ENCODE data around the gene MACROD1.

Gene MACROD1

DNA sequence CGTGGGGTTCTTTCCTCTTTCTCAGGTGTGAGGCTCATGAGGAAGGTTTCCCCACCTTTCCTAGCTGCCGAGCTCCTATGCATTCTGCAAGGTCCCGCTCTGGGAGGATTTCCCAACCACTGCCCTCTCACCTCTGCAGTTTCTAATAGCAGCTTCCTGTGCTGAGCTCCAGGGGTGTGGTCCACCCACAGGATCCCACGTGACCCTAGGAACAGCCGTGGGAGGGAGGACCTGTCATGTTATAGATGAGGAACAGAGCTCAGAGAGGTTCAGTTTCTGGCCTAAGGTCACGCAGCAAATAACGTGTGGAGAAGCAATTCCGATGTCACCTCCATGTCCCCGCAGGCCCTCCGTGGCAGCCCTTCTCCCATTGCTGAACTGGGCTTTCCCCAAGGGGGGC, 91.7 kb downstream of the MACROD1 start:
- no peak for DNase-seq (ENCODE audit: insufficient read length, low spot score)
- no peak for FAIRE-seq
- TF ChIP-seq TAF1 (IDR thresholded peaks at IDR 0.05; ENCODE audit: low read depth, low read length), result no peak
- TF ChIP-seq POLR2AphosphoS5 (IDR thresholded peaks at IDR 0.05; ENCODE audit: low read depth, low read length), result no peak
- TF ChIP-seq PAX5 (IDR thresholded peaks at IDR 0.05; ENCODE audit: insufficient read depth, low read length, severe bottlenecking), result no peak
- no peak for TF ChIP-seq SPI1 (IDR thresholded peaks at IDR 0.05; ENCODE audit: low read depth, low read length)
- TF ChIP-seq POLR2A (IDR thresholded peaks at IDR 0.05; ENCODE audit: low read depth, low read length), result no peak
- TF ChIP-seq POU2F2 (IDR thresholded peaks at IDR 0.05; ENCODE audit: low read depth, low read length), result no peak

DNA sequence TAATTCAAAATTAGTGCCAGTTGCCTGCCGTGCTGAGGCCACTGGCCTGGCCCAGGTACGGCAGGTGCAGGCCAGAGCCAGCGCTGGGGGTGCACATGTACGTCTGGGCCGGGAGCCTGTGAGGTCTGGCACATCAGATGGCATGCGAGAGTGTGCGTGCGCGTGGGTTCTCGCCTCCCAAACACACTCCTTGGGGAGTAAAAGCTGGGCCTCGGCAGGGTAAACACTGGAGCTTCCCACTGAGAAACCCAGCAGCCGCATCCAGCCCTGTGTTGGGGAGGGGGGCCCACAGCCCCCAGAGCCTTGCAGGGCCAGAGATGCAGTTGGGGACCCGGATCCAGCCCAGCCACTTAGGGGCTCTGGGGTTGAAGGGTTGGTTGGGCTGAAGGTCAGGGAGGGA, 92.4 kb downstream of the MACROD1 start:
- DNase-seq (ENCODE audit: insufficient read length, low spot score) (no peak), FAIRE-seq (no peak)
- no peak for TF ChIP-seq SPI1 (IDR thresholded peaks at IDR 0.05; ENCODE audit: low read depth, low read length)
- TF ChIP-seq PAX5 (IDR thresholded peaks at IDR 0.05; ENCODE audit: insufficient read depth, low read length, severe bottlenecking), result no peak
- no peak for TF ChIP-seq TAF1 (IDR thresholded peaks at IDR 0.05; ENCODE audit: low read depth, low read length)
- no peak for TF ChIP-seq POLR2AphosphoS5 (IDR thresholded peaks at IDR 0.05; ENCODE audit: low read depth, low read length)
- no peak for TF ChIP-seq POLR2A (IDR thresholded peaks at IDR 0.05; ENCODE audit: low read depth, low read length)
- TF ChIP-seq POU2F2 (IDR thresholded peaks at IDR 0.05; ENCODE audit: low read depth, low read length), result no peak

DNA sequence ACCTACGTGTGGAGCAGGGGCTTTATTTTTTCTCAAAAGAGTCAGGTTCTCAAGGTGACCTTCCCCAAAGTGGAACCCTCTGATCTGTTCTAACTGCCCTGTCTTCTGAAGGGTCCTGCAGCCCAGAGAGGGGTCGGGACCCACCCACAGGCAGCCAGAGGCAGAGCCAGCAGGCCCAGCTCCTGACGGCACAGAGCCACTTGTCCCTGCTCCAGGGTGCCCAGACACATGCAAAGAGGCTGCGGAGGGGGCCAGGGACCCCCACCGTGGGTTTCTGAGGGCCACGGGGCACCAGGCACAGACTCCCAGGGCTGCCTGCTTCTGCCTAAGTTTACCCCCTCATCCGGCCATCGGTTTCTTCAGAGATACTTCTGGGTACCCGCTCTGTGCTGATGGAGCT, 93.0 kb downstream of the MACROD1 start:
- TF ChIP-seq PAX5 (IDR thresholded peaks at IDR 0.05; ENCODE audit: insufficient read depth, low read length, severe bottlenecking) (no peak), POLR2AphosphoS5 (IDR thresholded peaks at IDR 0.05; ENCODE audit: low read depth, low read length) (no peak), TAF1 (IDR thresholded peaks at IDR 0.05; ENCODE audit: low read depth, low read length) (no peak)
- DNase-seq (ENCODE audit: insufficient read length, low spot score) (no peak), FAIRE-seq (no peak)

DNA sequence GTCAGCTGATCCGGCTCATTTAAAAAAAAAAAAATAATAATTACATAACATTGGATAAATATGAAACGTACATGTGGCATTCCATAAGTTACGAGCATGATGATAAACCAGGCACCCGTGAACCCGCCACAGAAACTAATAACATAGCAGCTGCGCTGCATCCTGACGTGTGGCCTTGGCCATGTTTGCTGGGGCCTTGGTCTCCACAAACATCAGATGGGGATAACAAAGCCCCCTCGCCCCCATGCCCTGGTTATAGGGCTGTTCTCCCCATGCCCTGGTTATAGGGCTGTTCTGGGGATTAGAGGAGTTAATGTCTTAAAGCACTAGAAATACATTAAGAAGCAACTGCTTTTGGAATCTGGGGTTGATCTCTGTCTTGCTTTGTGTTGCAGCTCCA, 93.5 kb downstream of the MACROD1 start:
- no peak for TF ChIP-seq SPI1 (IDR thresholded peaks at IDR 0.05; ENCODE audit: low read depth, low read length)
- TF ChIP-seq POLR2A (IDR thresholded peaks at IDR 0.05; ENCODE audit: low read depth, low read length), result no peak
- TF ChIP-seq POLR2AphosphoS5 (IDR thresholded peaks at IDR 0.05; ENCODE audit: low read depth, low read length), result no peak
- no peak for TF ChIP-seq PAX5 (IDR thresholded peaks at IDR 0.05; ENCODE audit: insufficient read depth, low read length, severe bottlenecking)
- no peak for TF ChIP-seq POU2F2 (IDR thresholded peaks at IDR 0.05; ENCODE audit: low read depth, low read length)
- TF ChIP-seq TAF1 (IDR thresholded peaks at IDR 0.05; ENCODE audit: low read depth, low read length), result no peak
- DNase-seq (ENCODE audit: insufficient read length, low spot score) (no peak), FAIRE-seq (no peak)

DNA sequence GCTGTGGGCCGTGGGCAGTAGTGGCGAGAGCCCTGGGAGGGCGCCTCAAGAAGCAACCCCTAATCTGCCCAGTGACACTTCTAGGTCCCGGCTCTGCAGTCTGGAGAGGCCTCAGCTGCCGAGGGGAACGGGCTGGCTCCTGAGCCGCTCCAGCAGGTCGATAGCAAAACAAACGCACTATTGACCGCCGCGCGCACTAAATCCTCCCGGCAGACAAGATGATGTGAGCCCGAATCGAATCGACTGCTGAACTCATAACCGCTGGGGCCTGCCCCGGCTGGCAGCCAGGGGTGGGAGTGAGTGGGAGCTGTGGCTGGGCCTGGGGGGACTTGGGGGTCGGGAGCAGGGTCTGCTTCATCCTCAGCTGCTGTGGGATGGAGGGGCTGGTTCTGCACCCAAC, 94.1 kb downstream of the MACROD1 start:
- FAIRE-seq (no peak), DNase-seq (ENCODE audit: insufficient read length, low spot score) (no peak)

DNA sequence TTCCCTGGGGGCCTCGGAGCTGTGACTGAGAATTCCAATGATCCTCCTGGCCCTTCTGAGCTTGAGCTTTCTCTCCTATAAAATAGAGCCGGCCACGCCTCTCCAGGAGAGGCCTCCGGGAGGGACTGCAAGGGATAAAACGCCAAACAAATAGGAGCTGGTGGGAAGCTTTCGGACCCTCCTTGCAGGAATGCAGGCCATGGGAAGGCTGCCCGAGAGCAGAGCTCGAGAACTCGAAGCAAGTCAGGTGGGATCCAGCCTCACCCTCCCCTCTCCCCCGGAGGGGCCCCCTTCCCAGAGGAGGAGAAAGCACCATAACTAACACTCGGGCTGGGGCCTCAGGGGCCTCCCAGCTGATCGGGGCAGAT, 95.6 kb downstream of the MACROD1 start:
- DNase-seq (ENCODE audit: insufficient read length, low spot score) (no peak), FAIRE-seq (no peak)
- TF ChIP-seq POU2F2 (IDR thresholded peaks at IDR 0.05; ENCODE audit: low read depth, low read length) (no peak), POLR2A (IDR thresholded peaks at IDR 0.05; ENCODE audit: low read depth, low read length) (no peak), SPI1 (IDR thresholded peaks at IDR 0.05; ENCODE audit: low read depth, low read length) (no peak), POLR2AphosphoS5 (IDR thresholded peaks at IDR 0.05; ENCODE audit: low read depth, low read length) (no peak), TAF1 (IDR thresholded peaks at IDR 0.05; ENCODE audit: low read depth, low read length) (no peak), PAX5 (IDR thresholded peaks at IDR 0.05; ENCODE audit: insufficient read depth, low read length, severe bottlenecking) (no peak)

More for the DNA sequence above, 94.1 kb downstream of the MACROD1 start:
- TF ChIP-seq SPI1 (IDR thresholded peaks at IDR 0.05; ENCODE audit: low read depth, low read length) (no peak), PAX5 (IDR thresholded peaks at IDR 0.05; ENCODE audit: insufficient read depth, low read length, severe bottlenecking) (no peak), TAF1 (IDR thresholded peaks at IDR 0.05; ENCODE audit: low read depth, low read length) (no peak), POU2F2 (IDR thresholded peaks at IDR 0.05; ENCODE audit: low read depth, low read length) (no peak)

DNA sequence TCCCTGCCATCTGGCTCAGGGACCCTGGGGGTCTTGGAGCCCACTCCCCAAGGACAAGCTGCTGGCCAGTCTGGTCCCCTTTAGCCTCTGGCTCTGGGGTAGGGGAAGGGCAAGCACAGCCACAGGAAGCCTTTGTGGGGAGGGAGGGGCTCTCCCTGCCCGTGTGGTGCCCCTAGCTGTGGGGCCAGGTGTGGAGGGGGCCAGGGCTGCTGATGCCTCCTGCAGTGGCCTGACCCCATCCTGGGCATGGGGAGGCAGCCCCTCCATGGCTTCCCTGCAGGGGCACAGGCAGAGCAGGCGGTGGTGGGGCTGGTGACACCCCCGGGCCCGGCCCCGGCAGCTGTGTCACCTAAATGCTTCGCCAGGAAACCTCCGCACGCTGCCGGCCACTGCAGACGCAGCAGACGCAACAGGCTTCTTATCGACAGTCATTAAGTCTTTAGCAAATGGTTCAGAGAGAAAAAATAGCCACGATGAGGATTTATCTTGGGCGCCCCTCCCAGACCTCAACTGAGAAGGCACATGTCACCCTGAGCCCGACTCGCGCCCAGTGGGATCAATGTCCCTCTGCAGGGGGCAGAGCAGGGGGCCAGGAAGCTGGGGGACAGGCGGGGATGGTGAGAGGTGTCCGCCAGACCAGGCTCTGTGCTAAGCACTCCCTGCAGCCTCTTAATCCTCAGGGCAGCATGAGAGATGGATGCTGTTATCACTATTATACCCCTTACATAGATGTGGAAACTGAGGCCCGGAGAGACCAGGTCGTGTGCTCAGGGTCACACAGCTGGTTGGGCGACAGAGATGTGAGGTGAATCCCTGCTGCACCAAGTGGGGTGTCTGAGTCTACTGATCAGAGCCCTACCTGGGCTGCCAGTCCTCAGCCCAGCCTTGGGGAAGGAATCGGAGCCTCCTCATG, 96.3 kb downstream of the MACROD1 start:
- DNase-seq (ENCODE audit: insufficient read length, low spot score) (no peak), FAIRE-seq (no peak)
- TF ChIP-seq TAF1 (IDR thresholded peaks at IDR 0.05; ENCODE audit: low read depth, low read length) (no peak), POU2F2 (IDR thresholded peaks at IDR 0.05; ENCODE audit: low read depth, low read length) (no peak), SPI1 (IDR thresholded peaks at IDR 0.05; ENCODE audit: low read depth, low read length) (no peak), POLR2A (IDR thresholded peaks at IDR 0.05; ENCODE audit: low read depth, low read length) (no peak), PAX5 (IDR thresholded peaks at IDR 0.05; ENCODE audit: insufficient read depth, low read length, severe bottlenecking) (no peak), POLR2AphosphoS5 (IDR thresholded peaks at IDR 0.05; ENCODE audit: low read depth, low read length) (no peak)

DNA sequence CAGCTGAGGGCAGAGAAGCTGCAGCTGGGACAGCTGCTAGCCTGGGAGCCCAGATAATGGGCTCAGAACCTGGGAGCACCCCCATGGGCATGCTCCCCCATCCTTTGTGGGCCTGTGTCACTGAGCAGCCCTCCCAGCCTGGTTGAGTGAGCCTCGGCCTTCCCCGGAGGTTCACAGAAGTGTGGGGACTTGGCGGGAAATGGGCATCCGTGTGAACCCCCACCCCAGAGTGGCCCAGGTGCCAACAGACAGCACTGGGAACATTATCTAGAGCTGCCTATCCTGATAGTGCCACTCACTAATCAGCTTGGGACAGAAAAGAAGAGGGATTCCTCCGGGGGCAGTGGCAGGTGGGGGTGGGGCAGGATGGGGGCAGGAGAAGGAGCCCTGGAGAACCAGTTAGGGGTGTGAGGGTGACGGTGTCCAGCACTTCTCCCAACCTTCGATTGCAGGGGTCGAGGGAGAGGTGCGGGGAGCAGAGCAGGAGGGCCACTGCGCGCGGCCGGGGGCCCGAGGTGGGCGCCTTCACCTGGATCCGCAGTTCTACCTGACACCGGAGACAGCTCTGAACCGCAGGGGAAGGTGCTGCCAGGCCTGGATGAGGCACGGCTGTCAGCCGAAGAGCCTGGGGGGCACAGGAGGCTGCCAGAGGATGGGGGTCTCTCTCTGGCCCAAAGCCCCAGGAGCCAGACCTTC, 97.1 kb downstream of the MACROD1 start:
- TF ChIP-seq SPI1 (IDR thresholded peaks at IDR 0.05; ENCODE audit: low read depth, low read length), result no peak
- no peak for TF ChIP-seq POU2F2 (IDR thresholded peaks at IDR 0.05; ENCODE audit: low read depth, low read length)
- TF ChIP-seq PAX5 (IDR thresholded peaks at IDR 0.05; ENCODE audit: insufficient read depth, low read length, severe bottlenecking), result no peak
- no peak for TF ChIP-seq POLR2A (IDR thresholded peaks at IDR 0.05; ENCODE audit: low read depth, low read length)
- no peak for TF ChIP-seq TAF1 (IDR thresholded peaks at IDR 0.05; ENCODE audit: low read depth, low read length)
- TF ChIP-seq POLR2AphosphoS5 (IDR thresholded peaks at IDR 0.05; ENCODE audit: low read depth, low read length), result no peak
- DNase-seq (ENCODE audit: insufficient read length, low spot score) (no peak), FAIRE-seq (no peak)

DNA sequence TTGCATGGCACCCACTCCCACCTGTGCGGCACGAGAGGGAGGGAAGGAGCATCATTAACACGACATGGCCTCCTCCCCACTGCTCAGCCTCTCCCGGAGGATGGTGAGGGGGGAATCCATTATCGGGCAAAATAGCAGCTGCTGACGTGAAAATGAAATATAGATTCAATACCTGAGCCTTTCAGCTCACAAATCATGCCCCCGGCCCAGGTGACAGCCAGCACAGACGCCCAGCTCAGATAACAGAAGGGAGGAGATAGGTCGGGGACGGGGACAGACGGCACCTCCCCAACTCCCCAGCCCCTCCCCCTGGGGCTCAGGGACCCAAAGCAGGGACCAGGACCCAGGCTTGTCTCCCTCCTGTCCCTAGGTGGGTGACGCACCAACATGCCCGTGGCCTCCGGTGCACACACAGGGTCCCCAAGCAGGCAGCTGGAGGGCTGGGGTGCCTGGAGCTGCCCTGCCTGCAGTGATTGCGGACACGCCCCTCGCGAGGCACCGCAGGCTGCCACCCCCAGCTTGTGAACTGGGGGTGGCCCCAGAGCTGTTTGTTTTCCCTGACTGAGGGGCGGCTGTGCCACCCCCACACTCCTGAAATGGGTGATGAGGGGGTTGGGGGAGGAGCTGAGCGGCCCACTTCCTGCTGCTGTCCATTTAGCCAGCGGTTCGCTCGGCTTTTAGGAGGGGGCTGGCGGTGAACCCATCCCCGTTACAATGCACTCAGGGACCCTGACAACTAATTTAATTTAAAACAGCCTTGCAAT, 98.5 kb downstream of the MACROD1 start:
- FAIRE-seq, result no peak
- TF ChIP-seq SPI1 (IDR thresholded peaks at IDR 0.05; ENCODE audit: low read depth, low read length), result no peak
- no peak for TF ChIP-seq TAF1 (IDR thresholded peaks at IDR 0.05; ENCODE audit: low read depth, low read length)
- no peak for TF ChIP-seq POU2F2 (IDR thresholded peaks at IDR 0.05; ENCODE audit: low read depth, low read length)
- TF ChIP-seq PAX5 (IDR thresholded peaks at IDR 0.05; ENCODE audit: insufficient read depth, low read length, severe bottlenecking), result no peak
- TF ChIP-seq POLR2A (IDR thresholded peaks at IDR 0.05; ENCODE audit: low read depth, low read length), result no peak
- TF ChIP-seq POLR2AphosphoS5 (IDR thresholded peaks at IDR 0.05; ENCODE audit: low read depth, low read length), result no peak
- no peak for DNase-seq (ENCODE audit: insufficient read length, low spot score)
